Fibroblast of lung (primary cell): Measurements from ENCODE around the gene PRUNE2. TPM values are rescaled to one million over a fixed set of nuclear protein-coding genes. Genes with fewer than 3 reads are reported as not detected.
"Not testable (repeated sequence)": the region's sequence is repeated elsewhere in the genome, so short reads cannot be mapped to it uniquely, and the experiment has no call there.

Experiments used
- DNase-seq, 2 donors: peaks; one replicate each; pipeline versions ENCODE4 v3.0.0 to v3.0.0-alpha.2; 2010; ENCODE audit warnings: low read depth in 2 of 2
- H2AFZ ChIP-seq: 2 replicates; pipeline ENCODE4 v1.5.1; 2012; ENCODE audit warnings: low read length, control low read depth, inconsistent platforms
- H3K27ac ChIP-seq: 2 replicates; pipeline ENCODE4 v1.5.1; 2011; ENCODE audit warnings: low read length, control low read depth; ENCODE audit not compliant: insufficient read depth
- H3K27me3 ChIP-seq: 2 replicates; pipeline ENCODE4 v1.5.1; 2011; ENCODE audit warnings: mild to moderate bottlenecking, low read length; ENCODE audit not compliant: control insufficient read depth, insufficient read depth
- H3K36me3 ChIP-seq: 2 replicates; pipeline ENCODE4 v1.5.1; 2011; ENCODE audit warnings: low read length; ENCODE audit not compliant: control insufficient read depth, insufficient read depth
- H3K4me1 ChIP-seq: 2 replicates; pipeline ENCODE4 v1.5.1; 2011; ENCODE audit warnings: low read length; ENCODE audit not compliant: control insufficient read depth, insufficient read depth; ENCODE audit errors: extremely low read depth
- H3K4me2 ChIP-seq: 2 replicates; pipeline ENCODE4 v1.5.1; 2011; ENCODE audit warnings: low read length, control low read depth; ENCODE audit not compliant: insufficient read depth; ENCODE audit errors: extremely low read depth
- H3K4me3 ChIP-seq, 4 experiments: fragments of 200-600 bp in 1 of 4; sonication (generic) in 1 of 4; replicated peaks in 1 of 4; 2 replicates each; pipeline ENCODE4 v1.5.1; 2011 to 2016; ENCODE audit warnings: low read length in 4 of 4, low read depth in 3 of 4, mild to moderate bottlenecking in 3 of 4, control low read depth in 2 of 4, inconsistent platforms in 1 of 4, mixed read lengths in 1 of 4; ENCODE audit not compliant: insufficient read depth in 1 of 4; ENCODE audit errors: control extremely low read depth in 1 of 4
- H3K79me2 ChIP-seq: 2 replicates; pipeline ENCODE4 v1.5.1; 2012; ENCODE audit warnings: mild to moderate bottlenecking, low read length, inconsistent platforms; ENCODE audit not compliant: control insufficient read depth, insufficient read depth
- H3K9ac ChIP-seq: 2 replicates; pipeline ENCODE4 v1.5.1; 2011; ENCODE audit warnings: mild to moderate bottlenecking, low read length, control low read depth; ENCODE audit not compliant: insufficient read depth
- H3K9me3 ChIP-seq: 2 replicates; pipeline ENCODE4 v1.5.1; 2012; ENCODE audit warnings: low read depth, low read length; ENCODE audit not compliant: control insufficient read depth, insufficient read depth
- H4K20me1 ChIP-seq: 2 replicates; pipeline ENCODE4 v1.5.1; 2011; ENCODE audit warnings: low read length; ENCODE audit not compliant: control insufficient read depth, insufficient read depth; ENCODE audit errors: extremely low read depth
- EZH2 ChIP-seq: IDR thresholded peaks from 2 replicates; pipeline ENCODE4 v1.5.1; 2012; ENCODE audit warnings: low read length, control low read depth, mild to moderate bottlenecking; ENCODE audit errors: missing control alignments
- polyA plus RNA-seq, 2 donors: library from polyadenylated mRNA; depleted of rRNA in 1 of 2; stranded (reverse) in 1 of 2; unstranded in 1 of 2; fragments of >200 nt; gene quantifications; 2 replicates each; pipeline ENCODE4 v1.2.1, GENCODE V29; 2011 to 2012; ENCODE audit warnings: missing spikeins in 1 of 2
- total RNA-seq: library from RNA; depleted of rRNA; stranded (reverse); fragments of >200 nt; gene quantifications from 2 replicates; pipeline ENCODE4 v1.2.1, GENCODE V29; 2014
- TF ChIP-seq, protein P1 (sequence below), 2 donors: IDR thresholded peaks in 1 of 2; conservative IDR thresholded peaks in 1 of 2; 1 replicate in 1 of 2; 2 replicates in 1 of 2; pipeline ENCODE4 v1.5.1; 2011 to 2012; ENCODE audit warnings: low read length in 2 of 2, control low read depth in 1 of 2, inconsistent platforms in 1 of 2, low read depth in 1 of 2, mild to moderate bottlenecking in 1 of 2

PRUNE2 gene
- total and polyA plus RNA-seq, 2 donors (not counting 1 experiment from before 2014, with no cell fraction given) = 5.4 to 95.6 TPM

DNA sequence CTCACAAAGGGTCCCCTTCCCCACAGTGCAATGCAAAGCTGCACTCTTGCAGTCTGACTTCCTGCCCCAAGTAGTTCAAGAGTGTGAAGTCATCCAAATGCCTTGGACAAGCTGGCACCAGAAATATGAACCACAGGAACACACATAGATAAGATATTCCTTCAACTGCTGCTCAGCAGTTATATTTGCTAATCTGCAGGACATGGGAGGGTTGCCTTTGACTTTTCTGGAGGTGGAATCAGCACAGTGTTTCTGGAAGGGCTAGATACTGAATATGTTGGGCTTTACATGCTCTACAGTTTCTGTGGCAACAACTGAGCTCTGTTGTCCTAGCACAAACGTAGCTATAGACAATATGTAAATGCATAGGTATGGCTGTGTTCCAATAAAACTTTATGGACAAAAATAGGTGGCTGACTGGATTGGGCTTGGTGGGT lies 238.4 kb downstream of the PRUNE2 start:
- H3K27me3 ChIP-seq = peaks cover 2% of the 10 kb centered on the region
- no peak overlapping the region for H3K4me2 ChIP-seq
- no peaks in the 10 kb centered on the region for H3K79me2 ChIP-seq

DNA sequence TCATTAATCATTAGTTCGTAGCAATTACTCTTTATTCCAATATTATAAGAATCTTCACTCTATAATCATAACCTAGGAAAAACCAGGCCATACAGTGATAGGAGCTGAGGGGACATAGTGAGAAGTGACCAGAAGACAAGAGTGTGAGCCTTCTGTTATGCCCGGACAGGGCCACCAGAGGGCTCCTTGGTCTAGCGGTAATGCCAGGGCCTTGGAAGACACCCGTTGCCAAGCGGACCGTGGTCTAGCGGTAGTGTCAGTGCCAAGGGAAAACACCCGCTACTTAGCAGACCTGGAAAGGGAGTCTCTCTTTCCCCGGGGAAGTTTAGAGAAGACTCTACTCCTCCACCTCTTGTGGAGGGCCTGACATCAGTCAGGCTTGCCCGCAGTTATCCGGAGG lies 239.9 kb downstream of the PRUNE2 start:
- TF ChIP-seq, protein P1, sequence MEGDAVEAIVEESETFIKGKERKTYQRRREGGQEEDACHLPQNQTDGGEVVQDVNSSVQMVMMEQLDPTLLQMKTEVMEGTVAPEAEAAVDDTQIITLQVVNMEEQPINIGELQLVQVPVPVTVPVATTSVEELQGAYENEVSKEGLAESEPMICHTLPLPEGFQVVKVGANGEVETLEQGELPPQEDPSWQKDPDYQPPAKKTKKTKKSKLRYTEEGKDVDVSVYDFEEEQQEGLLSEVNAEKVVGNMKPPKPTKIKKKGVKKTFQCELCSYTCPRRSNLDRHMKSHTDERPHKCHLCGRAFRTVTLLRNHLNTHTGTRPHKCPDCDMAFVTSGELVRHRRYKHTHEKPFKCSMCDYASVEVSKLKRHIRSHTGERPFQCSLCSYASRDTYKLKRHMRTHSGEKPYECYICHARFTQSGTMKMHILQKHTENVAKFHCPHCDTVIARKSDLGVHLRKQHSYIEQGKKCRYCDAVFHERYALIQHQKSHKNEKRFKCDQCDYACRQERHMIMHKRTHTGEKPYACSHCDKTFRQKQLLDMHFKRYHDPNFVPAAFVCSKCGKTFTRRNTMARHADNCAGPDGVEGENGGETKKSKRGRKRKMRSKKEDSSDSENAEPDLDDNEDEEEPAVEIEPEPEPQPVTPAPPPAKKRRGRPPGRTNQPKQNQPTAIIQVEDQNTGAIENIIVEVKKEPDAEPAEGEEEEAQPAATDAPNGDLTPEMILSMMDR (conservative IDR thresholded peaks at IDR 0.05 in 1 of 2, IDR thresholded peaks at IDR 0.05 in 1 of 2; ENCODE audit: low read depth in 1 of 2, low read length in 2 of 2) = peak; percentile 37 to 47
- not testable (repeated sequence) for H3K9ac ChIP-seq, H3K79me2 ChIP-seq, H4K20me1 ChIP-seq, H2AFZ ChIP-seq, H3K4me1 ChIP-seq, H3K4me3 ChIP-seq, H3K36me3 ChIP-seq, H3K9me3 ChIP-seq, H3K27ac ChIP-seq, H3K27me3 ChIP-seq
- DNase-seq = peak; percentile 49
- H3K4me2 ChIP-seq = peak overlapping the region; percentile 35

More for the DNA sequence above, 238.4 kb downstream of the PRUNE2 start:
- H3K9ac ChIP-seq = no peak overlapping the region
- H3K4me1 ChIP-seq = no peaks in the 10 kb centered on the region
- H3K36me3 ChIP-seq = no peaks in the 10 kb centered on the region
- DNase-seq = peak; percentile 39 to 82
- H4K20me1 ChIP-seq = no peaks in the 10 kb centered on the region
- no peak overlapping the region for H3K27ac ChIP-seq
- no peaks in the 10 kb centered on the region for H3K9me3 ChIP-seq
- no peak overlapping the region for H3K4me3 ChIP-seq
- TF ChIP-seq, protein P1 (conservative IDR thresholded peaks at IDR 0.05 in 1 of 2, IDR thresholded peaks at IDR 0.05 in 1 of 2; ENCODE audit: low read depth in 1 of 2, low read length in 2 of 2) = no peak
- TF ChIP-seq EZH2 = no peak
- H2AFZ ChIP-seq = no peak overlapping the region

DNA sequence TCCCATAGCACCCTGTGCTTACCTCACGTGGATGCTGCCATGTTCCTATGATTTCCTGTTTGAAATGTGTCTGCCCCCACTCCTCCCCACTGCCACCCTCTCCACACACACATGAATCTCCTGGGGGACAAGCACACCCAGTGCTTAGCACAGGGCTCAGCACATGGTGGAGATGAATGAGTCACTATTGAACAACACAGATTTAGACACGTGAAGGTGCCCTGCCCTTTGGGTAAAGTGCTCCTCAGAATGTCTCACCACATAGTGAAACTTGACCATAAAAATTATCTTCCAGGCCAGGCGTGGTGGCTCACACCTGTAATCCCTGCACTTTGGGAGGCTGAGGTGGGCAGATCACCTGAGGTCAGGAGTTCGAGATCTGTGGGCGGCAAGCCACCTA lies 240.5 kb downstream of the PRUNE2 start:
- peaks cover 2% of the 10 kb centered on the region for H3K27me3 ChIP-seq
- no peak for TF ChIP-seq EZH2
- TF ChIP-seq, protein P1 (conservative IDR thresholded peaks at IDR 0.05 in 1 of 2, IDR thresholded peaks at IDR 0.05 in 1 of 2; ENCODE audit: low read depth in 1 of 2, low read length in 2 of 2) = no peak
- no peak overlapping the region for H3K4me2 ChIP-seq
- H4K20me1 ChIP-seq = no peaks in the 10 kb centered on the region
- H3K9me3 ChIP-seq = no peaks in the 10 kb centered on the region
- H3K27ac ChIP-seq = no peak overlapping the region
- no peaks in the 10 kb centered on the region for H3K36me3 ChIP-seq
- no peak overlapping the region for H2AFZ ChIP-seq
- H3K79me2 ChIP-seq = no peaks in the 10 kb centered on the region
- H3K4me1 ChIP-seq = no peaks in the 10 kb centered on the region
- H3K9ac ChIP-seq = no peak overlapping the region
- H3K4me3 ChIP-seq = no peak overlapping the region
- no peak for DNase-seq
